VCaP (cell line): Measurements from ENCODE around the gene THAP10.
"Not testable (repeated sequence)": the region's sequence is repeated elsewhere in the genome, so short reads cannot be mapped to it uniquely, and the experiment has no call there.

Experiments
- H3K27ac ChIP-seq: fragments of 450-650 bp; 2 replicates; pipeline ENCODE4 v1.5.1; 2017
- CTCF ChIP-seq: fragments of 450-650 bp; conservative IDR thresholded peaks from 2 replicates; pipeline ENCODE4 v1.5.1; 2017; ENCODE audit warnings: mild to moderate bottlenecking, moderate library complexity

The THAP10 gene

GRCh38 chr15:70867911-70868467 is 24.2 kb downstream of the THAP10 start:
- H3K27ac ChIP-seq = no peak overlapping the region
- no peak for TF ChIP-seq CTCF

- no peak overlapping the region for H3K27ac ChIP-seq
- TF ChIP-seq CTCF = no peak
These were observed 25.1 kb downstream of the THAP10 start for GRCh38 chr15:70866982-70867641.

GRCh38 chr15:70863450-70864218 is 28.6 kb downstream of the THAP10 start:
- TF ChIP-seq CTCF = no peak
- no peak overlapping the region for H3K27ac ChIP-seq

GRCh38 chr15:70859998-70860397 is 32.2 kb downstream of the THAP10 start:
- no peak for TF ChIP-seq CTCF
- no peak overlapping the region for H3K27ac ChIP-seq

GRCh38 chr15:70859322-70859908 is 32.8 kb downstream of the THAP10 start:
- no peak overlapping the region for H3K27ac ChIP-seq
- TF ChIP-seq CTCF = no peak

- not testable (repeated sequence) for H3K27ac ChIP-seq
These were observed 33.5 kb downstream of the THAP10 start for GRCh38 chr15:70858614-70859321.

GRCh38 chr15:70857562-70858285 is 34.5 kb downstream of the THAP10 start:
- H3K27ac ChIP-seq = no peak overlapping the region
- TF ChIP-seq CTCF = no peak
